ENCODE data around the gene STH.
"Not testable (repeated sequence)": the region's sequence is repeated elsewhere in the genome, so short reads cannot be mapped to it uniquely, and the experiment has no call there.

STH gene

GRCh38 chr17:45998987-45999899 is at the start of gene STH:
TSS of gene STH (plus strand) at chr17:45999250. CDS start at chr17:45999280, 30 bp downstream.
- no peak for DNase-seq (ENCODE audit: low read depth)

- DNase-seq (ENCODE audit: low read depth) = no peak
Observed at GRCh38 chr17:45949755-45950320, 49.2 kb upstream of the STH start.

GRCh38 chr17:45950888-45951287 is 48.2 kb upstream of the STH start:
- no peak for DNase-seq (ENCODE audit: low read depth)

GRCh38 chr17:45951403-45951802 is 47.6 kb upstream of the STH start:
- DNase-seq (ENCODE audit: low read depth) = no peak

GRCh38 chr17:45951941-45952340 is 47.1 kb upstream of the STH start:
- no peak for DNase-seq (ENCODE audit: low read depth)

GRCh38 chr17:45952814-45953320 is 46.2 kb upstream of the STH start:
- DNase-seq (ENCODE audit: low read depth) = no peak

GRCh38 chr17:45953561-45953960 is 45.5 kb upstream of the STH start:
- DNase-seq (ENCODE audit: low read depth) = no peak

- DNase-seq (ENCODE audit: low read depth) = no peak
Observed at GRCh38 chr17:45954914-45955313, 44.1 kb upstream of the STH start.

GRCh38 chr17:45955326-45955725 is 43.7 kb upstream of the STH start:
- DNase-seq (ENCODE audit: low read depth) = no peak

- DNase-seq (ENCODE audit: low read depth) = no peak
Observed at GRCh38 chr17:45956090-45956489, 43.0 kb upstream of the STH start.

GRCh38 chr17:45956746-45957145 is 42.3 kb upstream of the STH start:
- not testable (repeated sequence) for DNase-seq (ENCODE audit: low read depth)

GRCh38 chr17:45958307-45958706 is 40.7 kb upstream of the STH start:
- DNase-seq (ENCODE audit: low read depth) = no peak

- no peak for DNase-seq (ENCODE audit: low read depth)
Observed at GRCh38 chr17:45958994-45959665, 39.9 kb upstream of the STH start.

- no peak for DNase-seq (ENCODE audit: low read depth)
Observed at GRCh38 chr17:45960311-45960710, 38.7 kb upstream of the STH start.

GRCh38 chr17:45961206-45961605 is 37.8 kb upstream of the STH start:
- no peak for DNase-seq (ENCODE audit: low read depth)

GRCh38 chr17:45962221-45962972 is 36.7 kb upstream of the STH start:
- no peak for DNase-seq (ENCODE audit: low read depth)

- no peak for DNase-seq (ENCODE audit: low read depth)
Observed at GRCh38 chr17:45963283-45963682, 35.8 kb upstream of the STH start.

- no peak for DNase-seq (ENCODE audit: low read depth)
Observed at GRCh38 chr17:45963889-45964288, 35.2 kb upstream of the STH start.

GRCh38 chr17:45964634-45965033 is 34.4 kb upstream of the STH start:
- no peak for DNase-seq (ENCODE audit: low read depth)

- no peak for DNase-seq (ENCODE audit: low read depth)
Observed at GRCh38 chr17:45965812-45966211, 33.2 kb upstream of the STH start.

- DNase-seq (ENCODE audit: low read depth) = no peak
Observed at GRCh38 chr17:45966606-45967280, 32.3 kb upstream of the STH start.
